Astrocyte (in vitro differentiated cells and primary cell): ENCODE measurements around the gene DES. TPM values are rescaled to one million over a fixed set of nuclear protein-coding genes. Genes with fewer than 3 reads are reported as not detected.

Experiments
- DNase-seq: peaks from one replicate; pipeline ENCODE4 v3.0.0-alpha.2; 2010; ENCODE audit warnings: low read depth
- FAIRE-seq: peaks from 2 replicates; lab custom pipeline; 2011; peaks lifted over from hg19 to GRCh38; lab: Jason Lieb, UNC
- H2AFZ ChIP-seq: 2 replicates; pipeline ENCODE4 v1.6.0; 2012; ENCODE audit warnings: low read depth, low read length, inconsistent platforms
- H3K27ac ChIP-seq: 2 replicates; pipeline ENCODE4 v1.5.1; 2011; ENCODE audit warnings: low read depth, low read length, inconsistent platforms
- H3K27me3 ChIP-seq: 2 replicates; pipeline ENCODE4 v1.6.0; 2011; ENCODE audit warnings: low read length, inconsistent platforms; ENCODE audit not compliant: insufficient read depth
- H3K36me3 ChIP-seq: 2 replicates; pipeline ENCODE4 v1.5.1; 2011; ENCODE audit warnings: low read length, inconsistent platforms; ENCODE audit not compliant: insufficient read depth
- H3K4me1 ChIP-seq: 2 replicates; pipeline ENCODE4 v1.5.1; 2011; ENCODE audit warnings: low read length, inconsistent platforms; ENCODE audit not compliant: insufficient read depth
- H3K4me2 ChIP-seq: 2 replicates; pipeline ENCODE4 v1.6.0; 2012; ENCODE audit warnings: low read length, inconsistent platforms
- H3K4me3 ChIP-seq: 2 replicates; pipeline ENCODE4 v1.5.1; 2011; ENCODE audit warnings: low read depth, mild to moderate bottlenecking, low read length, inconsistent platforms; ENCODE audit not compliant: insufficient read depth
- H3K79me2 ChIP-seq: 2 replicates; pipeline ENCODE4 v1.6.0; 2012; ENCODE audit warnings: mild to moderate bottlenecking, low read length, inconsistent platforms; ENCODE audit not compliant: insufficient read depth
- H3K9ac ChIP-seq: 2 replicates; pipeline ENCODE4 v1.6.0; 2012; ENCODE audit warnings: mild to moderate bottlenecking, low read length, inconsistent platforms
- H3K9me3 ChIP-seq: 2 replicates; pipeline ENCODE4 v1.5.1; 2012; ENCODE audit warnings: low read depth, mild to moderate bottlenecking, low read length, inconsistent platforms; ENCODE audit not compliant: insufficient read depth
- H4K20me1 ChIP-seq: 2 replicates; pipeline ENCODE4 v1.6.0; 2012; ENCODE audit warnings: low read length, inconsistent platforms; ENCODE audit not compliant: insufficient read depth
- H3K27ac Mint-ChIP-seq: one replicate; pipeline ENCODE4 v1.8.0; 2021; ENCODE audit warnings: mild to moderate bottlenecking, mixed read lengths; ENCODE audit not compliant: unreplicated experiment
- H3K27me3 Mint-ChIP-seq: one replicate; pipeline ENCODE4 v1.8.0; 2021; ENCODE audit warnings: low read depth, mixed read lengths; ENCODE audit not compliant: unreplicated experiment
- H3K36me3 Mint-ChIP-seq: one replicate; pipeline ENCODE4 v1.8.0; 2021; ENCODE audit warnings: low read depth, mixed read lengths; ENCODE audit not compliant: unreplicated experiment
- H3K4me1 Mint-ChIP-seq: one replicate; pipeline ENCODE4 v1.8.0; 2021; ENCODE audit warnings: low read depth, mixed read lengths; ENCODE audit not compliant: unreplicated experiment
- H3K4me3 Mint-ChIP-seq: one replicate; pipeline ENCODE4 v1.8.0; 2021; ENCODE audit warnings: mild to moderate bottlenecking, moderate library complexity, mixed read lengths; ENCODE audit not compliant: unreplicated experiment
- H3K9me3 Mint-ChIP-seq: one replicate; pipeline ENCODE4 v1.8.0; 2021; ENCODE audit warnings: mild to moderate bottlenecking, mixed read lengths; ENCODE audit not compliant: unreplicated experiment
- CTCF ChIP-seq: IDR thresholded peaks from 2 replicates; pipeline ENCODE4 v1.5.1; 2011; ENCODE audit warnings: low read depth, mild to moderate bottlenecking, inconsistent platforms, low read length, moderate library complexity; ENCODE audit not compliant: insufficient read depth
- EZH2 ChIP-seq: IDR thresholded peaks from 2 replicates; pipeline ENCODE4 v1.6.1; 2012; ENCODE audit warnings: mild to moderate bottlenecking, low read length, inconsistent platforms; ENCODE audit not compliant: insufficient read depth
- total RNA-seq: library from RNA; stranded (reverse); gene quantifications from 2 replicates; pipeline ENCODE4 v1.2.1, GENCODE V29; 2021

The DES gene
- total RNA-seq, 1 donor from 2014 or later = 5.4 TPM

GRCh38 chr2:219399716-219400478 is 18.3 kb upstream of the DES start:
- Mint-ChIP-seq H3K27ac (no peak overlapping the region), H3K36me3 (no peaks in the 10 kb centered on the region), H3K27me3 (peaks cover 3% of the 10 kb centered on the region), H3K4me1 (peaks cover 27% of the 10 kb centered on the region), H3K4me3 (no peak overlapping the region), H3K9me3 (no peaks in the 10 kb centered on the region)
- Histone ChIP-seq H3K9ac (no peak overlapping the region), H3K4me1 (peaks cover 3% of the 10 kb centered on the region), H3K27ac (no peak overlapping the region), H3K27me3 (no peaks in the 10 kb centered on the region), H3K9me3 (no peaks in the 10 kb centered on the region), H3K4me2 (no peak overlapping the region), H2AFZ (no peak overlapping the region), H3K4me3 (no peak overlapping the region), H3K79me2 (no peaks in the 10 kb centered on the region), H3K36me3 (no peaks in the 10 kb centered on the region), H4K20me1 (no peaks in the 10 kb centered on the region)
- FAIRE-seq (no peak), DNase-seq (no peak)
- TF ChIP-seq CTCF (no peak), EZH2 (no peak)

GRCh38 chr2:219400562-219400961 is 17.6 kb upstream of the DES start:
- H3K4me1 ChIP-seq = peaks cover 3% of the 10 kb centered on the region

More at GRCh38 chr2:219400562-219400961, 17.6 kb upstream of the DES start:
- FAIRE-seq (no peak), DNase-seq (no peak)
- Histone ChIP-seq H3K27ac (no peak overlapping the region), H3K27me3 (no peaks in the 10 kb centered on the region), H3K4me2 (no peak overlapping the region), H4K20me1 (no peaks in the 10 kb centered on the region), H3K9me3 (no peaks in the 10 kb centered on the region), H3K9ac (no peak overlapping the region), H3K36me3 (no peaks in the 10 kb centered on the region), H3K79me2 (no peaks in the 10 kb centered on the region), H2AFZ (no peak overlapping the region), H3K4me3 (no peak overlapping the region)
- H3K4me1 Mint-ChIP-seq = peaks cover 30% of the 10 kb centered on the region
- TF ChIP-seq EZH2 (no peak), CTCF (no peak)
- no peaks in the 10 kb centered on the region for H3K36me3 Mint-ChIP-seq
- H3K4me3 Mint-ChIP-seq = no peak overlapping the region
- H3K27me3 Mint-ChIP-seq = peaks cover 3% of the 10 kb centered on the region
- no peak overlapping the region for H3K27ac Mint-ChIP-seq
- no peaks in the 10 kb centered on the region for H3K9me3 Mint-ChIP-seq
